ENCODE measurements around the gene NFASC. TPM values are rescaled to one million over a fixed set of nuclear protein-coding genes. Genes with fewer than 3 reads are reported as not detected.

NFASC gene
- total and polyA plus RNA-seq, 9 of the 15 experiments (the other 6 are each of a cell fraction or from before 2014, with no cell fraction given) = 0.03 to 0.16 (median 0.06) TPM; not detected in 6

GRCh38 chr1:205016584-205016983, 145.9 kb downstream of the NFASC start:
- H3K4me2 ChIP-seq (ENCODE audit: insufficient read depth, low read length) = no peak overlapping the region
- in situ Hi-C loops (cut with MboI) (no loop called here), intact Hi-C loops (cut with micrococcal nuclease) (no loop called here)
- H4K20me1 ChIP-seq (replicated peaks; ENCODE audit: control insufficient read depth, insufficient read depth, low read length) = peaks cover 26% of the 10 kb centered on the region
- no peaks in the 10 kb centered on the region for H3K9me1 ChIP-seq (ENCODE audit: control insufficient read depth, insufficient read depth, low read length)
- no peak overlapping the region for H3K9ac ChIP-seq (ENCODE audit: insufficient read depth in 1 of 2, low read depth in 2 of 2, low read length in 2 of 2)
- TF ChIP-seq RAD21 (CRISPR knock-in tag; conservative IDR thresholded peaks at IDR 0.05 in 1 of 2, IDR thresholded peaks at IDR 0.05 in 1 of 2) (no peak), STAT5A (IDR thresholded peaks at IDR 0.05; ENCODE audit: borderline replicate concordance, low read length) (no peak), UBTF (IDR thresholded peaks at IDR 0.05; ENCODE audit: borderline replicate concordance in 1 of 2, low read depth in 2 of 2, low read length in 2 of 2) (no peak), ZNF785 (CRISPR knock-in tag; IDR thresholded peaks at IDR 0.05) (no peak)
- H3K9me3 ChIP-seq (replicated peaks; ENCODE audit: control insufficient read depth, insufficient read depth, low read depth, low read length) = no peaks in the 10 kb centered on the region
- no peak overlapping the region for H3K4me3 ChIP-seq
- DNase-seq (ENCODE audit: extremely low read depth in 1 of 4, low spot score in 3 of 4) = no peak
- WGBS (ENCODE audit: insufficient coverage, low coverage, missing lambda C conversion rate) = 2% methylated on average over 13 of the region's 13 CpGs
- H2AFZ ChIP-seq (ENCODE audit: low read depth, low read length) = no peak overlapping the region
- CTCF ChIA-PET (ENCODE audit: low intra/inter-chr PET ratio) = no interaction called here
- no TSS peak for BruUV-seq (replicated peaks)
- POLR2A ChIA-PET = interaction anchor here (0.8 kb wide), 1 partner anchor 16 kb away, joined by 3 read pairs; no protein-coding TSS in a partner anchor
- peaks cover 77 to 98% of the 10 kb centered on the region in 2 experiments for H3K27me3 ChIP-seq (ENCODE audit: control insufficient read depth in 2 of 2, insufficient read depth in 2 of 2, low read length in 2 of 2)
- H3K36me3 ChIP-seq (ENCODE audit: control insufficient read depth, insufficient read depth, low read length) = no peaks in the 10 kb centered on the region
- no peak overlapping the region for H3K27ac ChIP-seq (ENCODE audit: extremely low read depth, low read depth, low read length)
- ATAC-seq = no peak
- H3K79me2 ChIP-seq (ENCODE audit: control insufficient read depth, insufficient read depth, low read length) = no peaks in the 10 kb centered on the region
- FAIRE-seq = no peak
- H3K4me1 ChIP-seq (replicated peaks in 1 of 2; ENCODE audit: control insufficient read depth in 2 of 2, insufficient read depth in 2 of 2, low read length in 2 of 2) = no peaks in the 10 kb centered on the region

Measured in K562 (cell line).